Measurements from ENCODE around the gene TPD52L2.

TPD52L2 gene

DNA sequence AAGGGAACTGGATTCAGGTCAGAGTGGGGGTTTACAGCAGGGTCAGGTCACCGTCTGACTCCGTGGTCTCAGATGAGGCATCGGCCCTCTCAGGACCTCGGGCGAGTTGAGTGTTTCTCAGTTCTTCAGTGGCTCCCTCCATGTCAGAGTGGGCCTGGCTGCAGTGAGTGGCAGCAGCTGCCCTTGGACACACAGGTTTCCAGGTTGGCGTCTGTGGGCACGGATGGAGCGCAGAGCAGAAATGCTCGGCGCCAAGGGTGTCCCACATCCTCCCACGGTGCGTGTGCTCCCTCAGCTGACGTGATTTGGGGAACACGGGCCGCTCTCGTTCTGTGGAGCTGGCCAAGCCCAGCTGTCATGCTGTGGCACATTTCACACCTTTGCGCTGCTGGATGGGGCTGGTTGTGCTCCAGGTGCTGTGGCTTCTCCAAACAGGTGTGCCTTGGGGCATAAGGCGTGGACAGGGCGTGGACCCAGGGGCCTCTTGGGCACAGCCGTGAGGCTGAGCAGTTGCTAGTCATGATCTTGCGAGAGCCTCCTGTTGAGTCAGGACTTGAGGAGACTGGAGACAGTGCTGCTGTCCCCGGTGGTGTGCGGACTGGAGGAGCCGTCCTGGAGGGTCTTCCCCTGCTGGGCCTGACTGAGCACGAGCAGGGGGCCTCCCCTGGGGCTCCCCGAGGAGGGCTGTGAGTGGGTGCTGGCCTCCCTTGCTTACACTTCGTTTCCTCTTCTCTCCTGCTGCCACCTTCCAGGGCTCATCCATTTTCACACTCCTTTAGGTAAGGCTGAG, 20.4 kb downstream of the TPD52L2 start:
- TF ChIP-seq, protein P1, sequence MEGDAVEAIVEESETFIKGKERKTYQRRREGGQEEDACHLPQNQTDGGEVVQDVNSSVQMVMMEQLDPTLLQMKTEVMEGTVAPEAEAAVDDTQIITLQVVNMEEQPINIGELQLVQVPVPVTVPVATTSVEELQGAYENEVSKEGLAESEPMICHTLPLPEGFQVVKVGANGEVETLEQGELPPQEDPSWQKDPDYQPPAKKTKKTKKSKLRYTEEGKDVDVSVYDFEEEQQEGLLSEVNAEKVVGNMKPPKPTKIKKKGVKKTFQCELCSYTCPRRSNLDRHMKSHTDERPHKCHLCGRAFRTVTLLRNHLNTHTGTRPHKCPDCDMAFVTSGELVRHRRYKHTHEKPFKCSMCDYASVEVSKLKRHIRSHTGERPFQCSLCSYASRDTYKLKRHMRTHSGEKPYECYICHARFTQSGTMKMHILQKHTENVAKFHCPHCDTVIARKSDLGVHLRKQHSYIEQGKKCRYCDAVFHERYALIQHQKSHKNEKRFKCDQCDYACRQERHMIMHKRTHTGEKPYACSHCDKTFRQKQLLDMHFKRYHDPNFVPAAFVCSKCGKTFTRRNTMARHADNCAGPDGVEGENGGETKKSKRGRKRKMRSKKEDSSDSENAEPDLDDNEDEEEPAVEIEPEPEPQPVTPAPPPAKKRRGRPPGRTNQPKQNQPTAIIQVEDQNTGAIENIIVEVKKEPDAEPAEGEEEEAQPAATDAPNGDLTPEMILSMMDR (IDR thresholded peaks at IDR 0.05): no peak

DNA sequence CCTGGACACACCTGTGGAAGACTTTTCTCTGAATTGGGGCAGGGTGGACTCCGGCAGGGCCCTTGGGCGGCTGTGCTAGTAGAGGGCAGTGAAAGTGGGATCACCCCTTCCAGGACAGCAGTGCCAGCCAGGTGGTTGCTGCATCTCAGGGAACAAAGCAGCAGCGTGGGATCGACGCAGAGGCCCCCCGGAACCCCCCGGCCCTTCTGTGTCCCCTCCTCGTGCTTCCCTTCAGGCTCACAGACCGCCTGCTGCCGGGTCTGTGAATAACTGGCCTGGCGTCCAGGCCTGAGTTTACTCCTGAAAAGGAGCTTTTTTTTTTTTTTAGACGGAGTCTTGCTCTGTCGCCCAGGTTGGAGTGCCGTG, 21.0 kb downstream of the TPD52L2 start:
- TF ChIP-seq, protein P1 (IDR thresholded peaks at IDR 0.05): no peak

DNA sequence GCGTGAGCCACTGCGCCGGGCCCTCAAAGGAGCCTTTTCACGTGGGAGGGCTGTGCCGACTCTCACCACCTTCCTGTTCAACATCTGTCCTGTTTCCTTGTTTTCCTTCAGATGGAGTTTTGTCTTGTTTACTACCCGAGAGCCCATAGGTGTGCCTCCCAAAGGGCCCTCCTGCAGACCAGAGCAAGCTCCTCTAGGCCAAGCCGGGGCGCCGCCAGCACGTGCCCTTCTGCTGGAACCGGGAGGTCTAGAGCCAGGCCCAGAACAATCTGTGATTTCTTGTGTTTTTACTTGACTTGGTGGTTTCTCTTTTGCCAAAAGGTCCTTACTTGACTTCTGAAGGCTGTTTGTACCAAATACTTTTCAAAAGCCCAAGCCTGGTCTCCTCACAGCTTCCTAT, 21.9 kb downstream of the TPD52L2 start:
- TF ChIP-seq, protein P1 (IDR thresholded peaks at IDR 0.05): no peak

DNA sequence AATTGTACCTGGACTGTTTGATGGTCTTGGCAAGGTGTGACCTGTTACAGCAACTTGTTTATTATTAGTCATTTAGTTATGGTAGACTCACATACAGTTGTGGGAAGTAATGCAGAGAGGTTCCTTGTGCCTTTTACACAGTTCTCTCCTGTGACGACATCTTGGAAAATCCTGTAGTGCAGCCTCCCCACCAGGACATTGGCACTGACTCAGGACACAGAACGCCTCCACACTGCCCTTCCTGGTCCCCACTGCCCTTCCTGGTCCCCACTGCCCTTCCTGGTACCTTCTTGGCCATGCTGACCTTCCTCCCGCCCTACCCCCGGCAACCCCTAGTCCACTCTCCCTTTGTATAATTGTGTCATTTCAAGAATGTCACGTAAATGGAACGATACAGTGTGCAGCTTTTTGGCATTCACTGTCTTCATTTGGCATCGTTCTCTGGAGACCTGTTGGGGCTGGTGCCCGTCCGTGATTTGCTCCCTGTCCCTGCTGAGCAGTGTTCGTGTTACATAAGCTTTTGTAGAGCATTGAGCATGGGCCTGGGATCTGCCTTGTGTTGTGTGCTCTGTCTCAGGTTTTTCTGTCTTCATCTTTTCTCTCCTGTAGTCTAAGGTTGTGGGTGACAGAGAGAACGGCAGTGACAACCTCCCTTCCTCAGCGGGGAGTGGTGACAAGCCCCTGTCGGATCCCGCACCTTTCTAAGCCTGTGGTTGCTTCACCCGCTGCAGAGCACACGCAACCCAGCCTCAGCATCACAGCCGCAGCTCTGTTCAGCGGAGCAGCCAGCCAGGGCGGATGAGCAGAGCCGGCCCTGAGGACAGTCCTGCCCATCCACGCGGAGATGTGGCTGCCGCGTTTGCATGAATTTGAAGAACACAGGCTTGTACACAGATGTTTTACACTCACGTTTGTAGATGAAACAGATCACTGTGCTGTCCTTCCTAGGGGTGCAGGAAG, 24.5 kb downstream of the TPD52L2 start:
- TF ChIP-seq, protein P1 (IDR thresholded peaks at IDR 0.05): no peak

DNA sequence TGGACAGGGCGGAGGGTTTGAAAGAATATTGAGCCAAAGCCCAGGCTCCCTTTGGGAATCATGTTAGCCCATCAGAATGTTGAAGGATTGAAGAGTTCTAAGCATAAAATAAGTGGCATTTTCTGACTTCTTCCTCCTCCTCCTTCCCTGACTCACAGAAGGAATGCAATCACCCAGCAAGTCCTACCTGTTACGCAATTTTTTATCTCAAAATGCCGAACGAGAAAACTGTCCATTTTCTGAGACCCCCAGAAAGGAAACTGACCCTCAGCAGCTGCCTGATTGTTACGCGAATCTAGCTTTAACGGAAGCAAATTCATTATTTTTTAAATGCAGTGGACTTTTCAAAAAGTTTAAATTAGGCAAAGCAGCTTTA, 25.1 kb downstream of the TPD52L2 start:
- TF ChIP-seq, protein P1 (IDR thresholded peaks at IDR 0.05): no peak

DNA sequence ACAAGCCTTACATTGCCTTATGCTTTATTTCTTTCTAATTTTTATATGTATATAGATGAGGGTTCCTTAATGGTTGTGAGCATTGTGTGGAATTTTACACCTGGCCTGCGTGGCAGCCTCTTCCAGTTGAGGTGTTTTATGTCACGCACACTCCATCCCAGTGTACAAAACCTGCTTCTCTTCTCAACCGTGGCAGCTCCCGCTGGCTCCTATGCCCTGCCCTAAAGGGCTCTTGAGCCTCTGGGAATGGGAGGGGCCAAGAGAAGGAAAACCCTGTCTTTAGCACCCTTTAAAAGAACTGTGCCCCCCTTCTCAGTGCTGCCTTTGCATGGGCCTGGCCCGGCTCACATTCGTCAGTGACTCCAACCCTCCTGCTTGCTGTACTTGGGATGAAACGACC, 25.5 kb downstream of the TPD52L2 start:
- TF ChIP-seq, protein P1 (IDR thresholded peaks at IDR 0.05): no peak

DNA sequence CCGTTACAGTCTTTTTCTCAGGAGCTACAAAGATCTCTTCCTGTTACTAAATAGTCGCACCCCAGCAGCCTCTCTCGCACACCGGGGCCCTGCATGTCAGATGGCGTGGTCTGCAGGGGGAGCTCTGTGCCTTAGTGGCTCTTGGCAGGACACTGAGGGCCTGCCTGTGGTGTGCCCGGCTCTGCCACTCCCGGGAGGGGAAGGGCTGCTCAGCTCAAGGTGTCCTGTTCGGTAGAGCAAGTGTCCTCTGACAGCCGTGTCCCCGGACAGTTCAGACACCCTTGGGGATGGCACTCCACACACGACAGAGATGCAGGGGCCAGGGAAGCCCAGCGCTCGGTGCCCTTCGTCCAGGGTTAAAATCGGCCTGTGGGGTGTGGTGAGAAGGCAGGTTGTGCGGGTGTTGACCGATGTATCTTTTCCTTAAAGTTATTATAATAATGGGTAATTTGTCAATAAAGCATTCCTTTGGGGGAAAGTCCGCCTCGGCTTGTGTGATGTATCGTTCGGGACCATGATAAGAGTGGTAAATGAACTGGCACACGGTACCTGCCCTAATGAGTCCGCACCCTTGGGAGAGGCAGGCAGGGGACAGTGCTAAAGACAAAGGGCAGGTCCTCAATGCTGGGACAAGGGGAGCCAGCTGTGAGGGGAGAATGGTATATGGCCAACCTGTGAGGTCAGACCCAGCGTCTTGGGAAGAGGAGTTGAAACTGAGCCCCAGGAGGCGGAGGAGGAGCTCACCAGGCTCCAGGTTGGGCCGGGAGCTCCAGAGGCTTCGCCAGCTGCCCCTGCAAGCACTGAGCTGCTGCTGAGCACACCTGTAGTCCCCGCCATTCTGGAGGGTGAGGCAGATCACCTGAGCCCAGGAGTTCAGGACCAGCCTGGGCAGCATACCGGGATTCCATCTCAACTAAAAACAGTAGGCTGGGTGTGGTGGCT, 26.3 kb downstream of the TPD52L2 start:
- TF ChIP-seq, protein P1 (IDR thresholded peaks at IDR 0.05): no peak
